OCI-LY3 (cell line): Measurements from ENCODE around the gene KRTAP4-2.
"Not testable (repeated sequence)": the region's sequence is repeated elsewhere in the genome, so short reads cannot be mapped to it uniquely, and the experiment has no call there.

Experiments
- H2AFZ ChIP-seq: fragments of 200-600, 300-600 bp; shearing (Covaris generic); 2 replicates; pipeline ENCODE4 v1.6.0; 2014; ENCODE audit warnings: antibody characterized with exemption, low read depth, low read length
- H3K27ac ChIP-seq: fragments of 200-600, 300-600 bp; sonication (generic); 2 replicates; pipeline ENCODE4 v1.5.1; 2014; ENCODE audit warnings: mild to moderate bottlenecking, low read length, moderate library complexity, mixed read lengths
- H3K27me3 ChIP-seq: fragments of 200-600, 300-600 bp; sonication (generic); 2 replicates; pipeline ENCODE4 v1.6.1; 2014; ENCODE audit warnings: low read depth, low read length, mixed read lengths
- H3K36me3 ChIP-seq: fragments of 200-600, 300-600 bp; sonication (generic); replicated peaks from 2 replicates; pipeline ENCODE3; 2014; ENCODE audit warnings: low read depth, low read length, mixed read lengths
- H3K4me1 ChIP-seq: fragments of 300-600, 200-600 bp; sonication (generic); 2 replicates; pipeline ENCODE4 v1.6.1; 2014; ENCODE audit warnings: low read length, mixed read lengths
- H3K4me2 ChIP-seq: fragments of 200-600, 300-600 bp; sonication (generic); 2 replicates; pipeline ENCODE4 v1.6.1; 2014; ENCODE audit warnings: low read length, mixed read lengths
- H3K4me3 ChIP-seq: fragments of 300-600, 200-600 bp; sonication (generic); 2 replicates; pipeline ENCODE4 v1.5.1; 2014; ENCODE audit warnings: antibody characterized with exemption, mild to moderate bottlenecking, low read length, moderate library complexity
- H3K79me2 ChIP-seq: fragments of 300-600, 200-600 bp; shearing (Covaris generic); 2 replicates; pipeline ENCODE4 v1.6.1; 2014; ENCODE audit warnings: mild to moderate bottlenecking, low read length, mixed read lengths
- H3K9ac ChIP-seq: fragments of 300-600, 200-600 bp; shearing (Covaris generic); 2 replicates; pipeline ENCODE4 v1.6.0; 2014; ENCODE audit warnings: mild to moderate bottlenecking, low read length, moderate library complexity
- H3K9me3 ChIP-seq: fragments of 200-600, 300-600 bp; shearing (Covaris generic); 2 replicates; pipeline ENCODE4 v1.6.1; 2014; ENCODE audit warnings: low read length, mixed read lengths; ENCODE audit not compliant: insufficient read depth
- H4K20me1 ChIP-seq: fragments of 200-600, 300-600 bp; sonication (generic); 2 replicates; pipeline ENCODE4 v1.6.1; 2016; ENCODE audit warnings: low read length, mixed read lengths; ENCODE audit not compliant: insufficient read depth
- CTCF ChIP-seq: fragments of 200-600, 300-600 bp; sonication (generic); IDR thresholded peaks from 2 replicates; pipeline ENCODE4 v1.5.1; 2014; ENCODE audit warnings: antibody characterized with exemption, low read length, low read depth
- EZH2phosphoT487 ChIP-seq: fragments of 200-600 bp; shearing (Covaris generic); IDR thresholded peaks from 2 replicates; pipeline ENCODE4 v1.6.1; 2018; ENCODE audit warnings: antibody characterized with exemption, mixed run types, low read depth

KRTAP4-2 gene

GRCh38 chr17:41144846-41145245, 33.2 kb downstream of the KRTAP4-2 start:
- Histone ChIP-seq H3K4me2 (no peak overlapping the region), H3K27ac (no peak overlapping the region), H3K4me3 (no peak overlapping the region), H4K20me1 (no peaks in the 10 kb centered on the region), H3K9ac (no peak overlapping the region), H3K27me3 (no peaks in the 10 kb centered on the region), H3K79me2 (no peaks in the 10 kb centered on the region), H3K4me1 (no peaks in the 10 kb centered on the region), H3K36me3 (no peaks in the 10 kb centered on the region), H2AFZ (no peak overlapping the region), H3K9me3 (no peaks in the 10 kb centered on the region)
- TF ChIP-seq EZH2phosphoT487 = no peak
- no peak for TF ChIP-seq CTCF

- no peak overlapping the region for H3K9ac ChIP-seq
- H3K79me2 ChIP-seq = no peaks in the 10 kb centered on the region
- H3K36me3 ChIP-seq = no peaks in the 10 kb centered on the region
- no peak for TF ChIP-seq CTCF
- TF ChIP-seq EZH2phosphoT487 = no peak
- H3K4me1 ChIP-seq = no peaks in the 10 kb centered on the region
- no peaks in the 10 kb centered on the region for H3K9me3 ChIP-seq
- H3K4me3 ChIP-seq = no peak overlapping the region
- H3K4me2 ChIP-seq = no peak overlapping the region
- H4K20me1 ChIP-seq = no peaks in the 10 kb centered on the region
- H2AFZ ChIP-seq = no peak overlapping the region
- no peaks in the 10 kb centered on the region for H3K27me3 ChIP-seq
- H3K27ac ChIP-seq = no peak overlapping the region
Observed at GRCh38 chr17:41141361-41141760, 36.7 kb downstream of the KRTAP4-2 start.

- Histone ChIP-seq H3K9me3 (no peaks in the 10 kb centered on the region), H2AFZ (no peak within 1 kb of the TSS), H3K27me3 (no peaks in the 10 kb centered on the region), H3K36me3 (no peaks in the 10 kb centered on the region), H3K4me2 (no peak within 1 kb of the TSS), H4K20me1 (no peaks in the 10 kb centered on the region), H3K79me2 (no peaks in the 10 kb centered on the region), H3K4me1 (no peaks in the 10 kb centered on the region), H3K9ac (no peak within 1 kb of the TSS), H3K27ac (no peak within 1 kb of the TSS), H3K4me3 (no peak within 1 kb of the TSS)
- TF ChIP-seq CTCF (no peak), EZH2phosphoT487 (no peak)
Observed at GRCh38 chr17:41140360-41141131, 37.5 kb downstream of the KRTAP4-2 start, which contains the start of gene KRTAP4-6. Gene KRTAP4-6, minus strand, starts transcription at chr17:41140544. Its CDS starts 57 bp downstream, at chr17:41140487.

GRCh38 chr17:41139865-41140264, 38.2 kb downstream of the KRTAP4-2 start:
- H3K36me3 ChIP-seq, H3K4me1 ChIP-seq, H3K4me3 ChIP-seq, H3K27me3 ChIP-seq, H3K79me2 ChIP-seq, H2AFZ ChIP-seq, H3K4me2 ChIP-seq, H3K27ac ChIP-seq, H3K9ac ChIP-seq, H4K20me1 ChIP-seq, H3K9me3 ChIP-seq: not testable (repeated sequence)
